HG03280 (cell line): ENCODE results near the gene P2RY1.

Experiments
- ATAC-seq: cut with Tn5 transposase; IDR thresholded peaks from one replicate; pipeline ENCODE4 v1.9.1; 2021; ENCODE audit warnings: mild to moderate bottlenecking, moderate library complexity; ENCODE audit not compliant: unreplicated experiment

Gene P2RY1, protein sequence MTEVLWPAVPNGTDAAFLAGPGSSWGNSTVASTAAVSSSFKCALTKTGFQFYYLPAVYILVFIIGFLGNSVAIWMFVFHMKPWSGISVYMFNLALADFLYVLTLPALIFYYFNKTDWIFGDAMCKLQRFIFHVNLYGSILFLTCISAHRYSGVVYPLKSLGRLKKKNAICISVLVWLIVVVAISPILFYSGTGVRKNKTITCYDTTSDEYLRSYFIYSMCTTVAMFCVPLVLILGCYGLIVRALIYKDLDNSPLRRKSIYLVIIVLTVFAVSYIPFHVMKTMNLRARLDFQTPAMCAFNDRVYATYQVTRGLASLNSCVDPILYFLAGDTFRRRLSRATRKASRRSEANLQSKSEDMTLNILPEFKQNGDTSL

GRCh38 chr3:152834776-152835600 is at the start of gene P2RY1:
TSS of gene P2RY1 (plus strand) at chr3:152835131. CDS start at chr3:152835783, 652 bp downstream.
- peak; percentile 72 for ATAC-seq

DNA sequence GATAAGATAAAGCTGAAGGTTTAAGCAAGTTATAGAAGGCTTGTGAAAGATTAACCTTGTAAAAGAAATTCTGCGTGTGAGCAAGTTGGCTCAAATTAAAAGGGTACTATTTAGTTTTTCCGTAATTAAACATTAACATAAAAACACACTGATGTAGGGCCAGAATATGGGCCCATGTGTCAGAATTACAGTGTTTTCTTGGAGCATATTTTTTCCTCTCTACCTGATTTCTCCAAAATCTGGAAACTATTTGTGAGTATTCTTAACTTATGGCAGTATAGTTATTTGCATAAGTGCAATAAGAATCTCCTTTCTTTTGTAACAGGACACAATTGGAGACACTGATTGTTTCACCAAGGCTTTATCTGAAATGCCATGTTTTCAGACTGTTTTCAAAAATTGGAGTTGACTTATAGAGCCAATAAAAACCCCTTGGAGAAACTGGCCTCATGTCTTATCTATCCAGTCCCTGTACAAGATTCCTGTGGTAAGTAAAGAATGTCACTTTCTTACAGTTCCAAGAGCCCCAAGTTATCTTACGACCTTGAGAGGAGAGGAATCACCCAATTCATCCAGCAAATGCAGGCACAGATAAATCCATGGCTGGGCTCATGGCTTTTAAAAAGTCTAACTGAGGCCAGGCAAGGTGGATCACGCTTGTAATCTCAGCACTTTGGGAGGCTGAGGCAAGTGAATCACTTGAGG is 47.8 kb upstream of the P2RY1 start:
- ATAC-seq: no peak

GRCh38 chr3:152790651-152791387 is 44.1 kb upstream of the P2RY1 start:
- no peak for ATAC-seq

GRCh38 chr3:152793969-152794368 is 41.0 kb upstream of the P2RY1 start:
- ATAC-seq: no peak

DNA sequence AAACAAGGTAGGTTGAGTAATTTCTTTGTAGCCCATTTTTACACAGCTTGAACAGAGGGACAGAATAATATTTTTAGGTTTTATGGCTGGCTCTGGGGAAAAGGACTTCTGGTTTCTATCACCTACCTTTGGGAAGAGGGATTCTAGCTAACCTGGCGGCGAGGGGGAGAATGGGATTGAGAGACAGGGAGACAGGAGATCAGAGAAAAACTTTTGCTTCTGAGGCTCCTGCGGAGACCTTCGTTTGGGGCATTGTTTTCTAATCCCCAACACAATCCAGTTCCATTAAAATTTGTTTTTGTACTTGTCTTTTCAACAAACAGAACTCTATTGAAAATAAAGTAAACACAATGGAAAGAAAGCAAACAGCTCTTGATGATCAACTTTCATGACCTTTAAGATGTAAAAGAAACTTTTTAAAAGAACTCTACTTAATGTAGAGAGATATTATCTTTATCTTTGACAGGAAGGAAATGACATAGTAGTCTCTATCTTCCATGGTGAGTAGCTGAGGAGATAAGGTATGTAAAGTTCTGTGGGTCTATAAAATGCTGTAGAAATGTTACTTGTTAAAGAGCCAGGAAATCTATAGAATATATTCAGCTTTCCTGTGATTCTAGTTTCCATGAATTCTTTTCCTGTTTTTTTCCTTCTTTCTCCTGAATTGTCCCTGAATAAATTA is 37.0 kb upstream of the P2RY1 start:
- no peak for ATAC-seq

DNA sequence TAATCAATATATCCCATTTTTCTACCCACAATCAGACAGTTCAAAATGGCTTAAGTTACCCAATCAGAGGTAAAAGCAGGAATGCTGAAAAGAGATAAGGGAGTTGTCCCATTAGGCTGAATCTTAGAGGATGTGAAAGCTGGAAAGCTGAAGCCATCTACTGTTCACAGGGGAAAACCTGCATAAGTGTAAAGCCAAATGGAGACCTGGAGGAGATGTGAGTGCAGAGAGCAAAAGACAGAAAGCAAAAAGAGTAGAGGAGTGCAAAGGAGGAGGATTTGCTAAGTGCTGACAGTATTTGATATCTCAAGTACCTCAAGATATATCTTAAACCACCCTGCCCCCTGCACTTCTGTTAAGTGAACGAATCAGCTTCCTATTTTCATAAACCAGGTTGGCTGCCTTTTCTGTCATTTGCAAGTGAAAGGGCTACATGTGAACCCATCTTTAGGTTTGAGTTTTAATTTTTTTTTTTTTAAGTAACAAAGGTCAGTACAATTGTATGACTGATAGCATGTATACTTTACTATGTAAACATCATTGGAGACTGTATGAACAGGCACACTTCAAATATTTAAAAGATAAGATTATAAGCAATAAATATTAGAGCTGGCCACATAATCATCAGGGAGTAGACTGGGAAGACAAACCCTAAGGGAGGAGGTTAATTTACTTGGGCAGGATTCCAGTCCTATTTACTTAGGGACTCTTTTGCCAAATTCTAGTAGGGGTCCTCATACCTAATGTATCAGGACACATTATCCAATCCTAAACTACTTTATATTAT is 22.8 kb upstream of the P2RY1 start:
- no peak for ATAC-seq

- no peak for ATAC-seq
Measured at GRCh38 chr3:152817400-152817799, 17.5 kb upstream of the P2RY1 start.

DNA sequence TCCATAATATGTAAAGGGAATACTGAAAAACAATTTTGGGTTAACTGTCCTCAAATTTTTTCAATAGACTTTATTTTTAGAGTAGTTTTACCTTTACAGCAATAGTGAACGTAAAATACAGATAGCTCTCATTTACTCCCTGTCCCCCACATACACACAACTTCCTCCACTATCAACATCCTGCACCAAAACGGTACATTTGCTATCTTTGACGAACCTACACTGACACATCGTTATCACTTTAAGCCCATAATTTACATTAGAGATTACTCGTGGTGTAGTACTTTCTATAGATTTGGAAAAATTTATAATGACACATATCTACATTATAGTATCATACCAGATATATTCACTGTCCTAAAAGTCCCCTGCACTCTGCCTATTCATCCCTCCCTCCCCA is 16.9 kb upstream of the P2RY1 start:
- ATAC-seq: no peak

- no peak for ATAC-seq
Measured at GRCh38 chr3:152823173-152823572, 11.8 kb upstream of the P2RY1 start.

GRCh38 chr3:152823781-152824180 is 11.2 kb upstream of the P2RY1 start:
- ATAC-seq: no peak

- no peak for ATAC-seq
Measured at GRCh38 chr3:152825566-152825965, 9.4 kb upstream of the P2RY1 start.

DNA sequence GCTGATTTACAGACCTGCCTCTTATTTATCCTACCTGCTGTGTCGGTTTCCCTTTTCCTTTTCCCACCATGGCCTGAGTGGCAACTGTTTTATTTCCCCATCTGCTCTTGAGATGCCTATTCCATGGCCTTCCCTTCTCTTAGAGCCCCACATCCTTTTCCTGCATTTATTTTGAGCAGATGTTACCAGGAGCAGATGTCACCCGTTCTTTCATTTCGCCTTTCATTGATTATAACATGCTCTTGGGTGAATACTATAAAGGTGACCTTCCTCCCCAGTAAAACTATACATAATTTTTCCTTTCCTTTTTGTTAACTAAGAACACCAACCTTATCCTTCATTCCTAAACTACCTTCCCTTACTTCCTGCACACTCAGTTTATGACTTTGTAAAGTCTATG is 8.5 kb upstream of the P2RY1 start:
- no peak for ATAC-seq

DNA sequence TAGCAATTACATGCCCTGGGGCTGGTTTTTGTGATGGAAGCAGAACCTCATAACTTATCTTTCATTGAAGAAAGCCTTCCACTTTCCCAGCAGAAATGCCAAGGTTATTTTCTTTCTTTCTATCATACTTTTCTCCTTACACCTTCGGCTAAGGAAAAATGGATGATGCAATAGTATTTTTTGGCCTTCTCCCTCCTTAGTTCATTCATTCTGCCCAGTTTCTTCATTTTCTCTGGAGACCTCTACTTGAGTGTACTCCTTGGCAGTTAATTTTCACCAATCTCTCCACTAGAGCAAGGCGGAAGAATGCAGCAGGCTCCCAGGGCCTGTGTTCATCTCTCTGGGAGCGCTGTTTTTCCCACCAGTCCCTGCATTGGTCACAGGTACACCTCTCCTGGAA is 7.6 kb upstream of the P2RY1 start:
- ATAC-seq: no peak

DNA sequence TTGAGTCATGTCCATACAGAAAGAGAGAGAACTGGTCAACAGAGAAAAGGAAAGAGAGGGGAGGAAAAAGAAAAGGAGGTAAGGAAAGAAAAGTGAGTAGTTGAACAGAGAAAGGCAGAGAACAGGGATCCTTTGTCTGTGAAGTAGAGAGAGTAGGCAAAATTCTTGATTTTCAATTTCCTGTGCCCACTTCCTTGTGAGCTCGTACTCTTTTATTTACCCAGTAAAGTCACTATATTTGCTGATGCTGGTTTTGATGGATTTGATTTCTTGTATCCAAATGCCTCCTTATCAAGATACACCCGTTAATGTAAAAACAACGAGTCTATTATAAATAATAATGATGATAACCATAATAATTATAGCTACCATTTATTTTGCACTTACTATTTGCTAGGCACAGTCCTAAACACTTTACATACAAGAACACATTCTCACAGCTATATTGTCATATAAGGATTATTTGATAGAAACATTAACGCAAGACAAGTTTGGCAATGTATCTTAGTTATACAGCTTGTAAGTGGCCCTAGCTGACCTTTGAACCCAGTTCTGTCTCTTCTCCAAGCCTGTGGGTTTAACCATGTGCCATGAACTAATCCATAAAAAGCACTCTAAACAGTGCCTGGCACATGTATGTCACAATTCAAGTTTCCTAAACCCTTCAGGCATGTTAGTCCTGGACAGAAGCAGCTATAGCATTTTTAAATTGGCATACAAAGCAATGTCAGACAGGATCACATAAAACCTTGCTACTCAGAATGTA is 6.7 kb upstream of the P2RY1 start:
- ATAC-seq: no peak

DNA sequence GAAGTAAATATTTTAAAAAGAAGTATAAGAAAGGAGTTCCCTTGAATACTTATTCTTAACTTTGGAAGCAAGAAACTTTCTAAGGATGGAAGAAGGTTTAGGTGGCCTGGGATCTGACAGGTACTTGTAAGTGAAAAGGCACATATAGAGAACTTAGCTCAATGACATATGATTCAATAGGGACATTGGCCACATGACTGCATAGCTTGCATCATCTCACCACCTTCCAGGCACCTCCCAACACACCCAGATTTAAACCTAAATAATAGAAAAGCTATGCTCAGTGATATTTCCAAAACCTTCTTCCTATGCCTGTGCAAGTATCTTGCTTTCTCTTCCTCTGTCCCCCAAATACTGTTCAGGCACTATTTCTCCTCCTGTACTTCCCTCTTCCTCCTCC is 4.7 kb upstream of the P2RY1 start:
- ATAC-seq: no peak

DNA sequence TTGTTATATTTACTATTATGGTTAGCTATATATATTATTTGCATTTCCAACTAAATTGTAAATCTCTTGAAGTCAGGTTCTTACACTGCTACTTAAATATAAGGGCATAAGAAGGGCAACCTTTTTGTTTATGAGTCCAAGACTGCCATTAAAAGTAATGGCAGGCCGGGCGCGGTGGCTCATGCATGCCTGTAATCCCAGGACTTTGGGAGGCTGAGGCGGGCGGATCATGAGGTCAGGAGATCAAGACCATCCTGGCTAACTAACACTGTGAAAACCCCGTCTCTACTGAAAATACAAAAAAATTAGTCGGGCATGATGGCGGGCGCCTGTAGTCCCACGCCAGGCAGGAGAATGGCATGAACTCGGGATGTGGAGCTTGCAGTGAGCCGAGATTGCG is 2.9 kb upstream of the P2RY1 start:
- ATAC-seq: no peak

DNA sequence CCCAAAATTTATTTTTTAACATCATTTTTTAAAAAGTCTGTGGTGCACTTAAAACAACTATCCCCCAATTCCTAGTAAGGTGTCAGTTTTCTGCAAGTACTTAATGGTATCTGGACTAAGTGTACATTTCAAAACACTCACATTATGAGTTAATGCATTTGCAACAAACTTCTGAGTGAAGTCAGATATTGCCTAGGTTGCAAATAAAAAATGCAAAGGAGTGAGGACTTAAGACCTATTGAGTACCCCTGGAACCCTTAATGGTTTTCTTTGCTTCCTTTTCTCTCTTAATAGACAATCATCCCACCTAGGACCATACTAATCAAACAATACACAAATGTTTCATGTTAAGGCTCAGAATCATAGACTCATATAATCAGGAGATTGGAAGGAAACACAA is 1.8 kb upstream of the P2RY1 start:
- no peak for ATAC-seq

- ATAC-seq: no peak
Measured at GRCh38 chr3:152834191-152834775, 648 bp upstream of the P2RY1 start.
